Measurements from ENCODE around the gene CRB3.

CRB3 gene

DNA sequence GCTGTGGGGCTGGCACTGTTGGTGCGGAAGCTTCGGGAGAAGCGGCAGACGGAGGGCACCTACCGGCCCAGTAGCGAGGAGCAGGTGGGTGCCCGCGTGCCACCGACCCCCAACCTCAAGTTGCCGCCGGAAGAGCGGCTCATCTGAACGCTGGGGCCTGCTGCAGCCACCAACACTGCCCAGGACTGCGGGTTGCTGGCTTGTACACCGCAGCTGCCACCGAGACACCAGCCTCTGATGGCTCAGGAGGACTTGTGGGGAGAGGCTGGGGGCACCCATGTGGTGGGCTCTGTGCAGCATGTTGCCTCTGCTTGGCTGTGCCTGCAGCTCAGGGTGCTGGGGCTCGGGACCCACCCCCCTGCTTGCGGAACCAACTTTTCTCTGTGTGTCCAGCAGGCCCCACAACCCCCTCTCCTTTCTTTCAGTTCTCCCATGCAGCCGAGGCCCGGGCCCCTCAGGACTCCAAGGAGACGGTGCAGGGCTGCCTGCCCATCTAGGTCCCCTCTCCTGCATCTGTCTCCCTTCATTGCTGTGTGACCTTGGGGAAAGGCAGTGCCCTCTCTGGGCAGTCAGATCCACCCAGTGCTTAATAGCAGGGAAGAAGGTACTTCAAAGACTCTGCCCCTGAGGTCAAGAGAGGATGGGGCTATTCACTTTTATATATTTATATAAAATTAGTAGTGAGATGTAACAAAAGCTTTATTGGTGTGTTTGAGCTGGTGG lies 2.6 kb downstream of the CRB3 start:
- no peak for DNase-seq (ENCODE audit: low spot score)

DNA sequence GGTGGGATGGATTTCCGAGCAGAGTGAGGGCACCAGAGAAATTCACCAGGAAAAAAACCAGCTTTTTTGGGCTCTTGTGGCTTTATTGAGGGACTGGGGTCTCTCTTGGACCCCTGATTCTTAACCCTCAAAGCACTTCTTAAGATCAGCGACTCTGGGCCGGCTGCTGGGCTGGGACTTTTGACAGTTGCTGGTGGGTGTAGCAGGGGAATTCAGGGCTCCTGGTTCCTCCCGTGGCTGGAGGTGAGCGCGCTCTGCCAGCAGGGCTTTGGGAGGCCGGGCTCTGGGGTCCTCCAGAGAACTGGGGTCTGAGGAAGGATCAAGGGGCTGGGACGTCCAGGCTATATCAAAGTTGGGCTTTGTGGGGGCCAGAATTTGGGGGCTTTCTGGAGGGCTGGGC lies 3.3 kb downstream of the CRB3 start:
- no peak for DNase-seq (ENCODE audit: low spot score)

- DNase-seq (ENCODE audit: low spot score) = no peak
Observed at GRCh38 chr19:6470173-6470572, 6.1 kb downstream of the CRB3 start.

DNA sequence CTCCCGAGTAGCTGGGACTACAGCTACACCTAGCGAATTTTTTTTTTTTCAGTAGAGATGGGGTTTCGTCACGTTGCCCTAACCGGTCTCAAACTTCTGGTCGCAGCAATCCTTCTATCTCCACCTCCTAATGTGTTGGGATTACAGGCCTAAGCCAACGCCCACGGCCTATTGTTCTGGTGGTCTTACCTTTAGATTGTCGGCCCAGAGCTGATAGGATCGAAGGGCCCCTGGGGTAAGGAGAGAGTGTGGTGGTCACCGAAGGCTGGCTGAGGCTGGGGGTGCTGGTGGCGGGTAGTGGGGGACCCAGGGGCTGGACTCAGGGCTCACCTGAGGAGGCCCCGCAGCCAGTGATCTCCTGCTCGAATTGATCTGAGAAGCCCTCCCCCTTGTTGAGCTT lies 7.0 kb downstream of the CRB3 start:
- DNase-seq (ENCODE audit: low spot score) = no peak

GRCh38 chr19:6472713-6473112 lies 8.6 kb downstream of the CRB3 start:
- no peak for DNase-seq (ENCODE audit: low spot score)

- DNase-seq (ENCODE audit: low spot score) = no peak
Observed at GRCh38 chr19:6473647-6474046, 9.6 kb downstream of the CRB3 start.

GRCh38 chr19:6475321-6476108 lies 11.4 kb downstream of the CRB3 start:
- no peak for DNase-seq (ENCODE audit: low spot score)

- no peak for DNase-seq (ENCODE audit: low spot score)
Observed at GRCh38 chr19:6476155-6476895, 12.3 kb downstream of the CRB3 start.

DNA sequence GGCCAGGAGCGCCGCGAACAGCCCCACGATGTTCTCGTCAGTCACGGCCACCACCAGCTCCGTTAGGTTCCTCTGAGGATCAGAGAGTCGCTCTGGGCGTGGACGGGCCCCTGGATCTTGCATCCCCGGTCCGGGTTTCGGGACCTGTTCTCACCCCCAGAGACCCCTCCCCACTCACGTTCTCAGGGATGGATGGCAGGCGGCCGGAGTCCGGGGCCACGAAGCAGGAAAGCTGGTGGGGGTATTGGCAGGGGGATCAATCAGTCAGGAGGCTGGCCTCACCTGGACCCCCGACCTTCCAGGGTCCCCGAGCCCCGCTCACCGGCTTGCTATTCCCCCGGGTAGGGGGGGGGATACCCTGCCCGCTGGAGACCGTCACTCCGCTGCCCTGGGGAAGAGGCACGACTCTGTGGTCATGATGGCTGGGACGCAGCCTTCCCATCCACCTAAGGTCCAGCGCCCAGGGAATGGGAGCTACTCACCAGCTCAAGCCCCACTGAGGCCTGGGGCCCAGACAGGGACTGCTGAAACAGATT lies 12.9 kb downstream of the CRB3 start:
- no peak for DNase-seq (ENCODE audit: low spot score)

DNA sequence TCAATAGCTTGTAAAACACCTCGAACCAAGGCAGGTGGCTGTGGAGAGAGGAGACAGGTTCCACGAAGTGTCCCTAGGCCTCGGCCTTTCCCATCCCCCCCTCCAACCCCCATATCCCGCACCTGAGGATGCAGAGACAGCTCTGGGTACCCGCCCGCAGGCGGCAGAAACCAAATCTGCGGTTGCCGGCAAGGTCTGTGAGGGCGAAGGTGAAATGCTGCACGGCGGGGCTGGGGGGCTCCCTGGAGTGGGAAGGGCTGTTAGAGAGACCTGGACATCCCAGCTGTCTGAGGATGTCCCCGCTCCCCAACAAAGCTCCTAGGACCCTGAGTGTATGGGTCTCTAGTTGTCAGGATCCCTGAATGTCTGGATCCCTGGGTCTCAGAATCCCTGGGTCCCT lies 14.7 kb downstream of the CRB3 start:
- DNase-seq (ENCODE audit: low spot score) = no peak

- DNase-seq (ENCODE audit: low spot score) = no peak
Observed at GRCh38 chr19:6479836-6480398, 15.8 kb downstream of the CRB3 start.

DNA sequence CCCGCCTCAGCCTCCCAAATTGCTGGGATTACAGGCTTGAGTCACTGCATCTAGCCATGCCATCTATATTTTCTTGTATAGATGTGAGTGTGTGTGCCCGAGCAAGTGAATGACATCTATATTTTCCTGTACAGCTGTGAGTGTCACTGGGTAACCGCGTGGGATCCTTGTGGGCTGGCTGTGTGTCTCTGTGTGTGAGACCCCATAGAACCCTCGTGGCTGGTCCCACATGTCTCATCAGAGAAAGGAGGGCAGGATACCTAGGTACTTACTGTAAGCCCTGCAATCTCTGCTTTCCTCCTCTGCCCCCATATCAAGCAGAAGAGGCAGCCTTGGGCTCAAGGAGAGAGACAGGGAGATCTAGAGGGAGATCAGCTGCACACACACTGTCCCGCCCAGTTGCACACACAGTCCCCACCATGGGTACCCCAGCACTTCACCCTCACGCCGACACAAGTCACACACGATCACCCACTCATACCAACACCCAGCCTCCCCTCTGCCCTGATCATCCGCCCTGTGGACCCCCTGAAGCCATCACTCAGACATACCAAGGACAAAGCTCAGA lies 16.9 kb downstream of the CRB3 start:
- DNase-seq (ENCODE audit: low spot score) = no peak

DNA sequence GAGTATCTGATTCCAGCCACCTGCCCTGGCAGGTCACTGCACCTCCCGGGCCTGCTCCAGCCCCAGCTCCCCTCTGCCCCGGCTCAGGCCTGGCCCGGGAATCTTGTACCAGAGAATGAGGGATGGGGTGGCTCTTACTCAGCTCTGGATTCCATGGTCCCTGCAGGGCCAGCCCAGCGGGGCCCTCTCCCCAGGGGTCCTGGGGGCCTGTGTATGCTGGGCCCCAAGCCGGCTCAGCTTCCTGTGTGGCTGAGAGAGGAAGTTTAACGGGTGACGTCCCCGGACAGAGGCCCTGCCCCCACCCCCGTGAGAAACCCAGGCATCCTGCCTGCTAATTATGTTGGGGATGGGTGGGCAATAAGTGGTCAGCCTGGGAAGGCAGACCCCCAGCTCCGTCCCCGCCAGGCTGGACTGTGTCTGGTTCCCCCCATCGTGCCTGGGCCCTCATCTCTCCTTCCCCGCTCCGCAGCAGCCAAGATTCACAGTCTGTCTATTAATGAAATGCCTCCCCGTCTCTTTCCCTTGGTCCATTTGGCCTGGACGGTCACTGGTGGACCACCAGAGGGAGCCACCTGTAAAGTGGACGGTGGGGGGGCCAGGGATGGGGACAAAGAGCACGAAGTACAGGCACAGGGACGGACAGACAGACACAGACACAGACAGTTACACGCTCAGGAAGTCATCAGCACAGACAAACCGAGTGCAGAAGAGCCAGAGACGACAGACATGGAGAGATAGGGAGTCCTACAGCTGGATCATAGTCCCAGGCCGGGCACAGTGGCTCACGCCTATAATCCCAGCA lies 17.7 kb downstream of the CRB3 start, which contains the start of gene DENND1C:
TSS of gene DENND1C (minus strand) at position 247 of the 802 bp plus-strand sequence. CDS start at position 155, 92 bp downstream.
- no peak for DNase-seq (ENCODE audit: low spot score)

GRCh38 chr19:6482343-6482686 lies 18.2 kb downstream of the CRB3 start:
- DNase-seq (ENCODE audit: low spot score) = no peak

GRCh38 chr19:6483235-6483634 lies 19.2 kb downstream of the CRB3 start:
- DNase-seq (ENCODE audit: low spot score) = no peak

GRCh38 chr19:6484230-6484629 lies 20.2 kb downstream of the CRB3 start:
- no peak for DNase-seq (ENCODE audit: low spot score)

DNA sequence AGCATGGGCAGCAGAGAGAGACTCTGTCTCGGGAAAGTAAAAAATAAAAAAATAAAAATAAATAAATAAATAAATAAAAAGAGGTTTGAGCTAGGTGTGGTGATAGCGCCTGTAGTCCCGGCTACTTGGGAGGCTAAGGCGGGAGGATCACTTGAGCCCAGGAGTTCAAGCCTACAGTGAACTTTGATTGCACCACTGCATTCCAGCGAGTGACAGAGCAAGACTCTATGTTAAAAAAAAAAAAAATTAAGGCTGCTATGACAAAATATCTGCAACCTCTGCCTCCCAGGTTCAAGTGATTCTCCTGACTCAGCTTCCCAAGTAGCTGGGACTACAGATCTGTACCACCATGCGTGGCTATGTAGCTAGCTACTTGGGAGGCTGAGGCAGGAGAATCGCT lies 20.8 kb downstream of the CRB3 start:
- DNase-seq (ENCODE audit: low spot score) = no peak

- no peak for DNase-seq (ENCODE audit: low spot score)
Observed at GRCh38 chr19:6489278-6490061, 25.4 kb downstream of the CRB3 start.

DNA sequence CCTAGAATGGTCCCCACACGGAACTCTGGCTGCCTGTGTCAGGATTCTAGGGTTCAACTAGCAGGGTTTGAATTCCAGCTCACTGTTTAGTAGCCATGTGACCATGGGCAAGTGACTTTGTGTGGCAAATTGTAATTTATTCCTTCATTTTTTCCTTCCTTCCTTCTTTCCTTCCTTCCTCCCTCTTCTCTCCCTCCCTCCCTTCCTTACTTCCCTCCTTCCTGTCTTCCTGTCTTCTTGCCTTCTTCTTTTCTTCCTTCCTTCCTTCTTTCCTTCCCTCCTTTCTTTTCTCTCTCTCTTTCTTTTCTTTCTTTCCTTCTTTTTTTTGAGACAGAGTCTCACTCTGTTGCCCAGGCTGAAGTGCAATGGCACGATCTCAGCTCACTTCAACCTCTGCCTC lies 26.1 kb downstream of the CRB3 start:
- DNase-seq (ENCODE audit: low spot score) = no peak
